Measurements from ENCODE around the gene ITGB8. TPM values are rescaled to one million over a fixed set of nuclear protein-coding genes. Genes with fewer than 3 reads are reported as not detected.

Gene ITGB8
- total RNA-seq, 4 donors from 2014 or later: 0.31 to 0.90 (median 0.56) TPM

DNA sequence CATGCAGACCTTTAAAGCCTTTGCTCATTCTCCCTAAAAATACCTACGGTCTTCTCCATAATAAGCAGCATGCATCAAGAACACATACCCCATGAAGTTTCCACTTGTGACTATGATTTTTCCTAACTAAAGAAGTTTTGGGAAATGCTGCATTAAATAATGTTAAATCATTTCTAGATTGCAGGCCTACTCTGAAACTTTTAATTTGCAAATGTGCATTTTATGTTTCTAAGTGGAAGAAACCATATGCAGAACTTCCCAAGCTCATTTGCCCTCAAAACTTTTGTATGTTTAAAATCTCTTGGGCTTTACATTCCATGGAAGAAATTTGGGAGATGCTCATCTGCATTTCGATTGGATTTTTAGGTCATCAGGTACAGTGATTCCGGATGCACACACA, 63.6 kb downstream of the ITGB8 start:
- no peaks in the 10 kb centered on the region for H3K4me1 ChIP-seq
- no peaks in the 10 kb centered on the region for H3K27me3 ChIP-seq
- H3K4me3 ChIP-seq: no peak overlapping the region
- H3K9me3 ChIP-seq: no peaks in the 10 kb centered on the region
- TF ChIP-seq, protein P1, sequence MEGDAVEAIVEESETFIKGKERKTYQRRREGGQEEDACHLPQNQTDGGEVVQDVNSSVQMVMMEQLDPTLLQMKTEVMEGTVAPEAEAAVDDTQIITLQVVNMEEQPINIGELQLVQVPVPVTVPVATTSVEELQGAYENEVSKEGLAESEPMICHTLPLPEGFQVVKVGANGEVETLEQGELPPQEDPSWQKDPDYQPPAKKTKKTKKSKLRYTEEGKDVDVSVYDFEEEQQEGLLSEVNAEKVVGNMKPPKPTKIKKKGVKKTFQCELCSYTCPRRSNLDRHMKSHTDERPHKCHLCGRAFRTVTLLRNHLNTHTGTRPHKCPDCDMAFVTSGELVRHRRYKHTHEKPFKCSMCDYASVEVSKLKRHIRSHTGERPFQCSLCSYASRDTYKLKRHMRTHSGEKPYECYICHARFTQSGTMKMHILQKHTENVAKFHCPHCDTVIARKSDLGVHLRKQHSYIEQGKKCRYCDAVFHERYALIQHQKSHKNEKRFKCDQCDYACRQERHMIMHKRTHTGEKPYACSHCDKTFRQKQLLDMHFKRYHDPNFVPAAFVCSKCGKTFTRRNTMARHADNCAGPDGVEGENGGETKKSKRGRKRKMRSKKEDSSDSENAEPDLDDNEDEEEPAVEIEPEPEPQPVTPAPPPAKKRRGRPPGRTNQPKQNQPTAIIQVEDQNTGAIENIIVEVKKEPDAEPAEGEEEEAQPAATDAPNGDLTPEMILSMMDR (IDR thresholded peaks at IDR 0.05 in 4 of 5, conservative IDR thresholded peaks at IDR 0.05 in 1 of 5): no peak
- TF ChIP-seq POLR2A (IDR thresholded peaks at IDR 0.05): no peak
- ATAC-seq (no peak), DNase-seq (no peak)
- intact Hi-C loops (cut with DNase I; ENCODE audit: low total_unique reads): no loop called here
- H3K36me3 ChIP-seq: no peaks in the 10 kb centered on the region
- no peak overlapping the region for H3K27ac ChIP-seq
- in situ Hi-C loops (cut with MboI; ENCODE audit: low sequenced_read_pairs in 4 of 4): no loop called here

DNA sequence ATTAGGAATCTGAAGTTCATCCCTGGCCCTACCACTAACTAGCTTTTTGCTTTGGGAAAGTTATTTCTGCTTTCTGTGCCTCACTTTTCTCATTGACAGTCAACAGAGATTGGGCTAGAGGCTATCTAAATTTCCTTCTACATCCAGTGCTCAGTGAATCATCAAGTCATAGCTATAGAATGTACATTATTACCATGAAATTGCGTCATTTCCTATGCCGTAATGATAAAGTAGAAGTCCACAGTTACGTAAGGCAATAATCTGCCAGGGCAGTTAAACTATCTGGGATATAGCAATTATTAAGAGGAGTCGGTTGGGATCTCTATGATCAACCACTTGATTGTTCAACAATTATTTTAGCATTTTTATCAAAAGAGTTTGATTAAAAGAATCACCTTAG, 64.4 kb downstream of the ITGB8 start:
- Histone ChIP-seq H3K4me3 (no peak overlapping the region), H3K36me3 (no peaks in the 10 kb centered on the region), H3K27me3 (no peaks in the 10 kb centered on the region), H3K4me1 (no peaks in the 10 kb centered on the region), H3K9me3 (no peaks in the 10 kb centered on the region), H3K27ac (no peak overlapping the region)
- in situ Hi-C loops (cut with MboI; ENCODE audit: low sequenced_read_pairs in 4 of 4) (no loop called here), intact Hi-C loops (cut with DNase I; ENCODE audit: low total_unique reads) (no loop called here)
- DNase-seq (no peak), ATAC-seq (no peak)
- TF ChIP-seq, protein P1 (IDR thresholded peaks at IDR 0.05 in 4 of 5, conservative IDR thresholded peaks at IDR 0.05 in 1 of 5): no peak
- TF ChIP-seq POLR2A (IDR thresholded peaks at IDR 0.05): no peak

DNA sequence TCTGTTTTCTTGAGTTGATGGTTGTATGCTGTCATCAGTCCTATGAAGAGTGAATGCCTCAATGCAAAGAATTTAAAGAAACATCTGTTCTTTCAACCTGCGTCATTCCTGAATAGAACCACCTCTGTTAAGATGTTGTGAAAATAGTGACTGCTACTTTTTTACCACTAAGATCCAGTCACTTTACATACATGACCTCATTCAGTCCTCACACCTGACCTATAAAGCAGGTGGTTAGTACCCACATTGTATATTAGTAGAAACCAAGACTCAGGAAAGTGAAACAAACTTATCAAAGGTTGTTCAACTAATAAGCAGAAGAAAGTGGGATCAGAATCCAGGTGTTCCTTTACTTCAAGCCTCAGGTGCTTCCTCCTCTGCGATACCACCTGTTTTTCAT, 64.8 kb downstream of the ITGB8 start:
- H3K27me3 ChIP-seq: no peaks in the 10 kb centered on the region
- ATAC-seq (no peak), DNase-seq (no peak)
- in situ Hi-C loops (cut with MboI; ENCODE audit: low sequenced_read_pairs in 4 of 4) (no loop called here), intact Hi-C loops (cut with DNase I; ENCODE audit: low total_unique reads) (no loop called here)
- H3K36me3 ChIP-seq: no peaks in the 10 kb centered on the region
- H3K4me1 ChIP-seq: no peaks in the 10 kb centered on the region
- TF ChIP-seq POLR2A (IDR thresholded peaks at IDR 0.05): no peak
- TF ChIP-seq, protein P1 (IDR thresholded peaks at IDR 0.05 in 4 of 5, conservative IDR thresholded peaks at IDR 0.05 in 1 of 5): no peak
- no peak overlapping the region for H3K4me3 ChIP-seq
- H3K27ac ChIP-seq: no peak overlapping the region
- H3K9me3 ChIP-seq: no peaks in the 10 kb centered on the region

DNA sequence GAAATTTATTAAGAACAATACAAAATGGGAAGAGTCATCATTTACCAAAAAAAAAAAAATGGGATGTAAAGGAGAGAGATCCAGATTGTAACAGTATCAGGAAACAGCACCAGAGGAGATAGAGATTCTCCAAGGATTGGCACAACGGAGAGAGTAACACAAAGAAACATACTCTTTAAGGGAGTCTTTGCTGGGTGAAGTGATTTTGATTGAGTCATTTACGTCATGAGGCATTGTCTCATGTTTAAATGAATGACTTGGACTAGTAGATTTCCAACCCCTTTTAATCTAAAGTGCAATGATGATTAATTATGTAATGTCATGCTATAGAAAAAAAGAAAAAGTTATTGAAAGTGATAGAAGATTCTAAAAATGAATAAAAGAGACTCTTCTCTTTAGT, 68.8 kb downstream of the ITGB8 start:
- ATAC-seq (no peak), DNase-seq (no peak)
- Histone ChIP-seq H3K27me3 (no peaks in the 10 kb centered on the region), H3K4me3 (no peak overlapping the region), H3K4me1 (no peaks in the 10 kb centered on the region), H3K27ac (no peak overlapping the region), H3K9me3 (no peaks in the 10 kb centered on the region), H3K36me3 (no peaks in the 10 kb centered on the region)
- in situ Hi-C loops (cut with MboI; ENCODE audit: low sequenced_read_pairs in 4 of 4): no loop called here
- intact Hi-C loops (cut with DNase I; ENCODE audit: low total_unique reads): no loop called here
- TF ChIP-seq POLR2A (IDR thresholded peaks at IDR 0.05): no peak
- TF ChIP-seq, protein P1 (IDR thresholded peaks at IDR 0.05 in 4 of 5, conservative IDR thresholded peaks at IDR 0.05 in 1 of 5): no peak

Measured in gastrocnemius medialis (tissue), 4 donors.